Dendritic cell treated with granulocyte-macrophage colony-stimulating factor and Interleukin-4, amounts not matched to agents 40 ng/mL and 50 ng/mL, for 4 days (primary cell): ENCODE measurements around the gene RUBCN.
"Not testable (repeated sequence)": the region's sequence is repeated elsewhere in the genome, so short reads cannot be mapped to it uniquely, and the experiment has no call there.

Experiments
- H3K27ac Mint-ChIP-seq: one replicate; pipeline ENCODE4 v1.8.0; 2022; ENCODE audit warnings: mild to moderate bottlenecking, mixed read lengths
- H3K27me3 Mint-ChIP-seq: one replicate; pipeline ENCODE4 v1.8.0; 2022; ENCODE audit warnings: mild to moderate bottlenecking, mixed read lengths
- H3K36me3 Mint-ChIP-seq: one replicate; pipeline ENCODE4 v1.8.0; 2022; ENCODE audit warnings: low read depth, mixed read lengths
- H3K4me1 Mint-ChIP-seq: one replicate; pipeline ENCODE4 v1.8.0; 2022; ENCODE audit warnings: low read depth, mixed read lengths
- H3K4me3 Mint-ChIP-seq: one replicate; pipeline ENCODE4 v1.8.0; 2022; ENCODE audit warnings: mild to moderate bottlenecking, moderate library complexity, mixed read lengths
- H3K9me3 Mint-ChIP-seq: one replicate; pipeline ENCODE4 v1.8.0; 2022; ENCODE audit warnings: mixed read lengths
- intact Hi-C: fragments of 100-400 bp; cut with micrococcal nuclease; formaldehyde crosslinking; loops from one replicate; pipeline ENCODE4 v1.15.0; 2022

The RUBCN gene

GRCh38 chr3:197690754-197691153 is 46.0 kb downstream of the RUBCN start:
- Mint-ChIP-seq H3K27ac (no peak overlapping the region), H3K27me3 (no peaks in the 10 kb centered on the region), H3K9me3 (no peaks in the 10 kb centered on the region), H3K36me3 (peaks cover 100% of the 10 kb centered on the region), H3K4me1 (peaks cover 24% of the 10 kb centered on the region), H3K4me3 (no peak overlapping the region)
- intact Hi-C loops = no loop called here

GRCh38 chr3:197687570-197687969 is 49.1 kb downstream of the RUBCN start:
- no peak overlapping the region for H3K4me3 Mint-ChIP-seq
- H3K4me1 Mint-ChIP-seq = peaks cover 15% of the 10 kb centered on the region
- H3K27ac Mint-ChIP-seq = no peak overlapping the region
- H3K27me3 Mint-ChIP-seq = no peaks in the 10 kb centered on the region
- intact Hi-C loops = no loop called here
- no peaks in the 10 kb centered on the region for H3K9me3 Mint-ChIP-seq
- H3K36me3 Mint-ChIP-seq = peaks cover 97% of the 10 kb centered on the region

GRCh38 chr3:197686899-197687298 is 49.8 kb downstream of the RUBCN start:
- Mint-ChIP-seq H3K27me3 (no peaks in the 10 kb centered on the region), H3K27ac (no peak overlapping the region), H3K36me3 (peaks cover 97% of the 10 kb centered on the region), H3K9me3 (no peaks in the 10 kb centered on the region), H3K4me1 (peaks cover 10% of the 10 kb centered on the region), H3K4me3 (no peak overlapping the region)
- intact Hi-C loops = no loop called here

GRCh38 chr3:197685546-197685945 is 51.2 kb downstream of the RUBCN start:
- peaks cover 10% of the 10 kb centered on the region for H3K4me1 Mint-ChIP-seq
- H3K9me3 Mint-ChIP-seq = peaks cover 3% of the 10 kb centered on the region
- H3K27ac Mint-ChIP-seq = no peak overlapping the region
- H3K4me3 Mint-ChIP-seq = no peak overlapping the region
- peaks cover 97% of the 10 kb centered on the region for H3K36me3 Mint-ChIP-seq
- H3K27me3 Mint-ChIP-seq = no peaks in the 10 kb centered on the region
- intact Hi-C loops = no loop called here

GRCh38 chr3:197683191-197683590 is 53.5 kb downstream of the RUBCN start:
- intact Hi-C loops = no loop called here
- Mint-ChIP-seq H3K27ac (no peak overlapping the region), H3K36me3 (peaks cover 97% of the 10 kb centered on the region)

GRCh38 chr3:197682713-197683112 is 54.0 kb downstream of the RUBCN start:
- Mint-ChIP-seq H3K9me3 (peaks cover 22% of the 10 kb centered on the region), H3K4me1 (peaks cover 23% of the 10 kb centered on the region), H3K27me3 (no peaks in the 10 kb centered on the region), H3K4me3 (no peak overlapping the region), H3K27ac (no peak overlapping the region), H3K36me3 (peaks cover 97% of the 10 kb centered on the region)
- intact Hi-C loops = no loop called here

More at GRCh38 chr3:197683191-197683590, 53.5 kb downstream of the RUBCN start:
- Mint-ChIP-seq H3K4me3 (no peak overlapping the region), H3K9me3 (peaks cover 22% of the 10 kb centered on the region), H3K4me1 (peaks cover 18% of the 10 kb centered on the region), H3K27me3 (no peaks in the 10 kb centered on the region)

- Mint-ChIP-seq H3K4me3 (no peak overlapping the region), H3K4me1 (peaks cover 40% of the 10 kb centered on the region), H3K27ac (no peak overlapping the region), H3K36me3 (peaks cover 97% of the 10 kb centered on the region), H3K9me3 (peaks cover 22% of the 10 kb centered on the region), H3K27me3 (no peaks in the 10 kb centered on the region)
- intact Hi-C loops = no loop called here
These were observed 55.7 kb downstream of the RUBCN start for GRCh38 chr3:197680955-197681521.

GRCh38 chr3:197675951-197676350 is 60.8 kb downstream of the RUBCN start:
- H3K9me3 Mint-ChIP-seq = peaks cover 22% of the 10 kb centered on the region
- H3K4me3 Mint-ChIP-seq = no peak overlapping the region
- H3K27me3 Mint-ChIP-seq = no peaks in the 10 kb centered on the region
- H3K27ac Mint-ChIP-seq = peak overlapping the region; percentile 38
- H3K4me1 Mint-ChIP-seq = peaks cover 44% of the 10 kb centered on the region
- peaks cover 100% of the 10 kb centered on the region for H3K36me3 Mint-ChIP-seq
- intact Hi-C loops = no loop called here

GRCh38 chr3:197675563-197675860 is 61.2 kb downstream of the RUBCN start:
- intact Hi-C loops = no loop called here
- no peaks in the 10 kb centered on the region for H3K27me3 Mint-ChIP-seq
- peaks cover 100% of the 10 kb centered on the region for H3K36me3 Mint-ChIP-seq
- peaks cover 44% of the 10 kb centered on the region for H3K4me1 Mint-ChIP-seq
- H3K27ac Mint-ChIP-seq = peak overlapping the region; percentile 40
- peaks cover 19% of the 10 kb centered on the region for H3K9me3 Mint-ChIP-seq
- no peak overlapping the region for H3K4me3 Mint-ChIP-seq

- Mint-ChIP-seq H3K27me3 (no peaks in the 10 kb centered on the region), H3K4me3 (no peak overlapping the region), H3K9me3 (peaks cover 13% of the 10 kb centered on the region), H3K27ac (peak overlapping the region; percentile 40), H3K36me3 (peaks cover 96% of the 10 kb centered on the region), H3K4me1 (peaks cover 44% of the 10 kb centered on the region)
- intact Hi-C loops = loop anchor here (5.0 kb wide), 1 partner anchor 78 kb away; no protein-coding TSS in a partner anchor
These were observed 61.8 kb downstream of the RUBCN start for GRCh38 chr3:197674741-197675562.

- Mint-ChIP-seq H3K27me3 (no peaks in the 10 kb centered on the region), H3K36me3 (peaks cover 78% of the 10 kb centered on the region), H3K4me1 (peaks cover 35% of the 10 kb centered on the region), H3K4me3 (no peak overlapping the region), H3K27ac (peak overlapping the region; percentile 39), H3K9me3 (no peaks in the 10 kb centered on the region)
- intact Hi-C loops = loop anchor here (5.0 kb wide), 1 partner anchor 76 kb away; no protein-coding TSS in a partner anchor
These were observed 63.5 kb downstream of the RUBCN start for GRCh38 chr3:197673170-197673569.

- H3K27me3 Mint-ChIP-seq = peaks cover 1% of the 10 kb centered on the region
- H3K4me1 Mint-ChIP-seq = peaks cover 9% of the 10 kb centered on the region
- H3K27ac Mint-ChIP-seq = no peak overlapping the region
- H3K36me3 Mint-ChIP-seq = peaks cover 50% of the 10 kb centered on the region
- no peaks in the 10 kb centered on the region for H3K9me3 Mint-ChIP-seq
- intact Hi-C loops = loop anchor here (5.0 kb wide), 1 partner anchor 73 kb away; no protein-coding TSS in a partner anchor
- H3K4me3 Mint-ChIP-seq = no peak overlapping the region
These were observed 66.3 kb downstream of the RUBCN start for GRCh38 chr3:197670361-197670760.

- H3K36me3 Mint-ChIP-seq = peaks cover 26% of the 10 kb centered on the region
- H3K4me3 Mint-ChIP-seq = no peak overlapping the region
- intact Hi-C loops = no loop called here
These were observed 68.7 kb downstream of the RUBCN start for GRCh38 chr3:197667968-197668367.

GRCh38 chr3:197667293-197667692 is 69.4 kb downstream of the RUBCN start:
- not testable (repeated sequence) for H3K4me3 Mint-ChIP-seq, H3K27ac Mint-ChIP-seq

More at GRCh38 chr3:197667968-197668367, 68.7 kb downstream of the RUBCN start:
- Mint-ChIP-seq H3K4me1 (no peaks in the 10 kb centered on the region), H3K27ac (no peak overlapping the region), H3K9me3 (no peaks in the 10 kb centered on the region), H3K27me3 (peaks cover 10% of the 10 kb centered on the region)

More at GRCh38 chr3:197667293-197667692, 69.4 kb downstream of the RUBCN start:
- intact Hi-C loops, H3K9me3 Mint-ChIP-seq, H3K4me1 Mint-ChIP-seq: not testable (repeated sequence)
- Mint-ChIP-seq H3K27me3 (peaks cover 12% of the 10 kb centered on the region), H3K36me3 (peaks cover 20% of the 10 kb centered on the region)
